Heart left ventricle (tissue), 16 donors: ENCODE results near the gene STK17B. TPM values are rescaled to one million over a fixed set of nuclear protein-coding genes. Genes with fewer than 3 reads are reported as not detected.
"Not testable (repeated sequence)": the region's sequence is repeated elsewhere in the genome, so short reads cannot be mapped to it uniquely, and the experiment has no call there.

Experiments
- ATAC-seq, 4 donors: fragments of 200-7000 bp; cut with Tn5 transposase; one replicate each; pipeline ENCODE4 v1.9.1; 2020 to 2022; ENCODE audit warnings: moderate library complexity in 4 of 4, mild to moderate bottlenecking in 3 of 4, moderate number of reproducible peaks in 1 of 4
- DNase-seq, 5 donors: peaks; one replicate each; pipeline ENCODE4 v3.0.0-alpha.2; 2020
- H3K27ac ChIP-seq, 12 donors: fragments of 200-600 bp; sonication (generic) in 4 of 12; one replicate each; pipeline versions ENCODE4 v1.5.0 to v1.8.0; 2016 to 2022; ENCODE audit warnings: mild to moderate bottlenecking in 2 of 12
- H3K27me3 ChIP-seq, 9 donors: fragments of 200-600 bp; sonication (generic) in 2 of 9; one replicate each; pipeline versions ENCODE4 v1.5.1 to v1.8.0; 2016 to 2022; ENCODE audit warnings: mild to moderate bottlenecking in 3 of 9
- H3K36me3 ChIP-seq, 9 donors: fragments of 200-600 bp; sonication (generic) in 2 of 9; one replicate each; pipeline versions ENCODE4 v1.5.0 to v1.8.0; 2018 to 2022; ENCODE audit warnings: mild to moderate bottlenecking in 2 of 9
- H3K4me1 ChIP-seq, 12 donors: fragments of 200-600 bp; sonication (generic) in 4 of 12; one replicate each; pipeline versions ENCODE4 v1.5.0 to v1.8.0; 2016 to 2022; ENCODE audit warnings: mild to moderate bottlenecking in 3 of 12
- H3K4me3 ChIP-seq, 12 donors: fragments of 200-600 bp; sonication (generic) in 4 of 12; one replicate each; pipeline versions ENCODE4 v1.5.0 to v1.8.0; 2017 to 2022; ENCODE audit warnings: mild to moderate bottlenecking in 9 of 12, moderate library complexity in 4 of 12
- H3K9me3 ChIP-seq, 12 donors: fragments of 200-600 bp; sonication (generic) in 4 of 12; one replicate each; pipeline versions ENCODE4 v1.5.0 to v1.8.0; 2016 to 2022; ENCODE audit warnings: mild to moderate bottlenecking in 1 of 12
- CTCF ChIP-seq, 12 donors: fragments of 200-600 bp; sonication (generic) in 4 of 12; IDR thresholded peaks; one replicate each; pipeline versions ENCODE4 v1.5.0 to v1.8.0; 2018 to 2022; ENCODE audit warnings: antibody characterized with exemption in 12 of 12, mild to moderate bottlenecking in 5 of 12
- POLR2A ChIP-seq, 2 donors: fragments of 450-650 bp; IDR thresholded peaks; one replicate each; pipeline ENCODE4 v1.6.1; 2017; ENCODE audit warnings: antibody characterized with exemption in 2 of 2, mild to moderate bottlenecking in 2 of 2, moderate library complexity in 2 of 2
- WGBS, 4 donors: extraction: QIAGEN DNeasy Blood & Tissue Kit in 2 of 4; methylation state at CpG; one replicate each; pipeline versions ENCODE4 v1.1.5 to v1.1.7; 2013 to 2018; 5-methylcytosine and 5-hydroxymethylcytosine counted together
- intact Hi-C, 10 donors: fragments of 100-400 bp; cut with DNase I; formaldehyde crosslinking; loops; one replicate each; pipeline versions ENCODE4 v1.11.1 to v1.14.2; 2022
- polyA plus RNA-seq, 2 donors: library from polyadenylated mRNA; stranded (reverse); fragments of 200-250 nt; gene quantifications; one replicate each; pipeline ENCODE4 v1.2.3, GENCODE V29; 2013
- total RNA-seq, 9 donors: library from RNA; depleted of rRNA in 2 of 9; stranded (reverse); fragments of >200 nt in 2 of 9; fragmentation: NEBNext Ultra II Directional in 3 of 9; extraction: Animal tissue kit (Norgen Biotek cat#: 25700) in 3 of 9; gene quantifications; one replicate each; pipeline versions ENCODE4 v1.1.0 to v1.2.4, GENCODE V29; 2016 to 2023
- donor health status: ischemic (EF 13 %, LVEDD 7.1; RV severe dilation, severe dysfunction).
- donor health status: healthy with polysubstance abuse.
- donor health status: DM: no; HTN: yes; CAD: no.
- donor health status: DM: no; HTN: no; CAD: no.
- donor health status: ischemic (EF 25% LVEDD 6.9; RV normal size, moderate dysfunction).
- donor health status: ischemic (EF 25% LVEDD 5.7; RV mildly dilated, moderate dysfunction).
- donor health status: healthy.
- donor health status: DM: yes; HTN: yes; CAD: no.
- donor health status: ischemic (EF 35%, LVEDD 5.7; RV mildly dilated, moderate dysfunction).
- donor health status: nonischemic (EF 11% LVEDD 7.7; RV severe dilation, severe dysfunction).
- donor health status: DM: yes; HTN: yes; CAD: no.
- donor health status: PGD.
- donor health status: ischemic (EF 29% LVEDD 5.4; RV normal size, mild dysfunction).
- donor health status: nonischemic (EF 23%, LVEDD 6.1; RV moderate dilation, normal function).

The STK17B gene
- total and polyA plus RNA-seq, 11 donors = 1.4 to 24.4 (median 4.5) TPM

GRCh38 chr2:196191541-196191940, 20.2 kb upstream of the STK17B start:
- DNase-seq (no peak), ATAC-seq (no peak)
- Histone ChIP-seq H3K4me1 (peaks cover 0 to 8% (median 0%) of the 10 kb centered on the region in 12 donors), H3K9me3 (peaks cover 0 to 4% (median 0%) of the 10 kb centered on the region in 12 donors), H3K27ac (no peak overlapping the region), H3K36me3 (no peaks in the 10 kb centered on the region), H3K4me3 (no peak overlapping the region), H3K27me3 (no peaks in the 10 kb centered on the region)
- TF ChIP-seq POLR2A (IDR thresholded peaks at IDR 0.05) (no peak), CTCF (IDR thresholded peaks at IDR 0.05) (no peak)
- intact Hi-C loops = no loop called here
- 96 to 100% (median 99%) methylated on average over 1 of the region's 1 CpG for WGBS, 4 donors

- no peak overlapping the region for H3K27ac ChIP-seq
- H3K36me3 ChIP-seq = no peaks in the 10 kb centered on the region
- no peak overlapping the region for H3K4me3 ChIP-seq
- no peaks in the 10 kb centered on the region for H3K27me3 ChIP-seq
- H3K9me3 ChIP-seq = peaks cover 0 to 4% (median 0%) of the 10 kb centered on the region in 12 donors
- intact Hi-C loops = no loop called here
- ATAC-seq = no peak
- WGBS, 4 donors = 94 to 98% (median 97%) methylated on average over 2 of the region's 2 CpGs
- DNase-seq = no peak
- TF ChIP-seq CTCF (IDR thresholded peaks at IDR 0.05) (no peak), POLR2A (IDR thresholded peaks at IDR 0.05) (no peak)
- H3K4me1 ChIP-seq = peaks cover 0 to 16% (median 0%) of the 10 kb centered on the region in 12 donors
Measured at GRCh38 chr2:196187898-196188458, 16.6 kb upstream of the STK17B start.

GRCh38 chr2:196187175-196187700, 15.9 kb upstream of the STK17B start:
- H3K9me3 ChIP-seq, ATAC-seq, DNase-seq, intact Hi-C loops, H3K4me3 ChIP-seq, H3K27me3 ChIP-seq, H3K27ac ChIP-seq, H3K36me3 ChIP-seq: not testable (repeated sequence)
- WGBS, 4 donors = 94 to 99% (median 97%) methylated on average over 2 of the region's 2 CpGs
- peaks cover 0 to 24% (median 0%) of the 10 kb centered on the region in 12 donors for H3K4me1 ChIP-seq

- intact Hi-C loops = no loop called here
- peaks cover 0 to 4% (median 0%) of the 10 kb centered on the region in 12 donors for H3K9me3 ChIP-seq
- no peaks in the 10 kb centered on the region for H3K27me3 ChIP-seq
- no peak overlapping the region for H3K27ac ChIP-seq
- no peak for DNase-seq
- no peak overlapping the region for H3K4me3 ChIP-seq
- TF ChIP-seq POLR2A (IDR thresholded peaks at IDR 0.05) (no peak), CTCF (IDR thresholded peaks at IDR 0.05) (no peak)
- H3K36me3 ChIP-seq = no peaks in the 10 kb centered on the region
- H3K4me1 ChIP-seq = peaks cover 0 to 32% (median 0%) of the 10 kb centered on the region in 12 donors
- ATAC-seq = no peak
- 86 to 90% (median 89%) methylated on average over 3 of the region's 3 CpGs for WGBS, 4 donors
Measured at GRCh38 chr2:196186266-196186980, 15.0 kb upstream of the STK17B start.
